ENCODE results near the gene SLC49A3.

- TF ChIP-seq CTCF (conservative IDR thresholded peaks at IDR 0.05; ENCODE audit: low read depth, low read length), result no peak
- TF ChIP-seq EZH2 (IDR thresholded peaks at IDR 0.05; ENCODE audit: low read length, unreplicated experiment), result no peak
These were observed 4.2 kb downstream of the SLC49A3 start for GRCh38 chr4:684623-685327.
